ENCODE data around the gene C2CD5. TPM values are rescaled to one million over a fixed set of nuclear protein-coding genes. Genes with fewer than 3 reads are reported as not detected.

C2CD5 gene
- total RNA-seq, 1 donor from 2014 or later = 115 TPM

DNA sequence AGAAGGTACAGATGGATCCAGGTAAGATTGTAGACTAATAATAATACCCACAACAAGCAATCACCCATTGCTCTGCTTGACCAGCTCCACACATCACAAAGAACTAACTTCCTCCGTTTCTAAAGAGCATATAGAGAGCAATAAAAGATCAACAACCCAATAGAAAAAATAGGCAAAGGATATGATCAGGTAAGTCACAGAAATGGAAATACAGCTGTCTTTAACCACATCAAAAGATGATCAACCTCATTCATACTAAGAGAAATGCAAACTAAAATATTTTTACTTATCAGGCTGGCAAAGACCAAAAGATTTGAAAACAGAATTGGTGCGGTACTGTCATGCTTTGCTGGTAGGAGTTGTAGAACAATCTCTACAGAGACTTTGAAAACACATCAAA, 8.9 kb downstream of the C2CD5 start:
- peaks cover 12% of the 10 kb centered on the region for H3K9me3 Mint-ChIP-seq (ENCODE audit: low read depth)
- peaks cover 9% of the 10 kb centered on the region for H3K4me1 Mint-ChIP-seq (ENCODE audit: low read depth)
- TF ChIP-seq, protein P1, sequence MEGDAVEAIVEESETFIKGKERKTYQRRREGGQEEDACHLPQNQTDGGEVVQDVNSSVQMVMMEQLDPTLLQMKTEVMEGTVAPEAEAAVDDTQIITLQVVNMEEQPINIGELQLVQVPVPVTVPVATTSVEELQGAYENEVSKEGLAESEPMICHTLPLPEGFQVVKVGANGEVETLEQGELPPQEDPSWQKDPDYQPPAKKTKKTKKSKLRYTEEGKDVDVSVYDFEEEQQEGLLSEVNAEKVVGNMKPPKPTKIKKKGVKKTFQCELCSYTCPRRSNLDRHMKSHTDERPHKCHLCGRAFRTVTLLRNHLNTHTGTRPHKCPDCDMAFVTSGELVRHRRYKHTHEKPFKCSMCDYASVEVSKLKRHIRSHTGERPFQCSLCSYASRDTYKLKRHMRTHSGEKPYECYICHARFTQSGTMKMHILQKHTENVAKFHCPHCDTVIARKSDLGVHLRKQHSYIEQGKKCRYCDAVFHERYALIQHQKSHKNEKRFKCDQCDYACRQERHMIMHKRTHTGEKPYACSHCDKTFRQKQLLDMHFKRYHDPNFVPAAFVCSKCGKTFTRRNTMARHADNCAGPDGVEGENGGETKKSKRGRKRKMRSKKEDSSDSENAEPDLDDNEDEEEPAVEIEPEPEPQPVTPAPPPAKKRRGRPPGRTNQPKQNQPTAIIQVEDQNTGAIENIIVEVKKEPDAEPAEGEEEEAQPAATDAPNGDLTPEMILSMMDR (IDR thresholded peaks at IDR 0.05; ENCODE audit: unreplicated experiment) = no peak
- no peak overlapping the region for H3K27ac Mint-ChIP-seq
- no peaks in the 10 kb centered on the region for H3K27me3 Mint-ChIP-seq
- H3K36me3 Mint-ChIP-seq (ENCODE audit: insufficient read depth) = peaks cover 44% of the 10 kb centered on the region
- DNase-seq (ENCODE audit: low spot score, unreplicated experiment) = no peak
- H3K4me3 Mint-ChIP-seq (ENCODE audit: low read depth) = no peak overlapping the region

- DNase-seq (ENCODE audit: low spot score, unreplicated experiment) = no peak
- H3K4me1 Mint-ChIP-seq (ENCODE audit: low read depth) = peaks cover 9% of the 10 kb centered on the region
- TF ChIP-seq, protein P1 (IDR thresholded peaks at IDR 0.05; ENCODE audit: unreplicated experiment) = no peak
- H3K27me3 Mint-ChIP-seq = no peaks in the 10 kb centered on the region
- H3K4me3 Mint-ChIP-seq (ENCODE audit: low read depth) = no peak overlapping the region
- peaks cover 12% of the 10 kb centered on the region for H3K9me3 Mint-ChIP-seq (ENCODE audit: low read depth)
- H3K27ac Mint-ChIP-seq = no peak overlapping the region
- H3K36me3 Mint-ChIP-seq (ENCODE audit: insufficient read depth) = peaks cover 42% of the 10 kb centered on the region
Measured at GRCh38 chr12:22535038-22535437, 9.3 kb downstream of the C2CD5 start.

GRCh38 chr12:22533155-22533554, 11.2 kb downstream of the C2CD5 start:
- TF ChIP-seq, protein P1 (IDR thresholded peaks at IDR 0.05; ENCODE audit: unreplicated experiment) = no peak

DNA sequence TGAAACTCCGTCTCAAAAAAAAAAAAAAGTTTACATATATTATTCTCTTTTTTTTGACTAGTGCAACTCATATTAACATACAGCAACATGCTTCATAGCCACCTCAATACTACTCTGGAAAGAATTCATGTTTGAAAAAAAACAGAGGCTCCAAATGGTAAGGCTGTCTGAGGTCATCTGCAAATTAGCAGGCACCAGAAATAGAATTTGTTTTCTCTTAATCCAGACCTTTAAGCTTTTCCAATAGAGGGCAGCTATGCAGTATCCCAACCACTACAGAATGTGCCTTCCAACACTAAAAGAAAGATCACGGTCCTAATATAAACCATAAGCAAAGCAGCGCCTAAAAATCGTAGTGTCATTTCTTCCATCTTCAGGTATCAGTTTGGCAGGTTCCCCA, 12.0 kb downstream of the C2CD5 start:
- TF ChIP-seq, protein P1 (IDR thresholded peaks at IDR 0.05; ENCODE audit: unreplicated experiment) = no peak
- Mint-ChIP-seq H3K4me1 (ENCODE audit: low read depth) (peaks cover 4% of the 10 kb centered on the region), H3K27ac (no peak overlapping the region), H3K27me3 (no peaks in the 10 kb centered on the region), H3K9me3 (ENCODE audit: low read depth) (peaks cover 12% of the 10 kb centered on the region), H3K36me3 (ENCODE audit: insufficient read depth) (peaks cover 36% of the 10 kb centered on the region), H3K4me3 (ENCODE audit: low read depth) (no peak overlapping the region)
- no peak for DNase-seq (ENCODE audit: low spot score, unreplicated experiment)

More at GRCh38 chr12:22533155-22533554, 11.2 kb downstream of the C2CD5 start:
- no peak for DNase-seq (ENCODE audit: low spot score, unreplicated experiment)
- Mint-ChIP-seq H3K9me3 (ENCODE audit: low read depth) (peaks cover 12% of the 10 kb centered on the region), H3K4me3 (ENCODE audit: low read depth) (no peak overlapping the region), H3K4me1 (ENCODE audit: low read depth) (peaks cover 6% of the 10 kb centered on the region), H3K27ac (peak overlapping the region; percentile 26), H3K27me3 (no peaks in the 10 kb centered on the region), H3K36me3 (ENCODE audit: insufficient read depth) (peaks cover 35% of the 10 kb centered on the region)

DNA sequence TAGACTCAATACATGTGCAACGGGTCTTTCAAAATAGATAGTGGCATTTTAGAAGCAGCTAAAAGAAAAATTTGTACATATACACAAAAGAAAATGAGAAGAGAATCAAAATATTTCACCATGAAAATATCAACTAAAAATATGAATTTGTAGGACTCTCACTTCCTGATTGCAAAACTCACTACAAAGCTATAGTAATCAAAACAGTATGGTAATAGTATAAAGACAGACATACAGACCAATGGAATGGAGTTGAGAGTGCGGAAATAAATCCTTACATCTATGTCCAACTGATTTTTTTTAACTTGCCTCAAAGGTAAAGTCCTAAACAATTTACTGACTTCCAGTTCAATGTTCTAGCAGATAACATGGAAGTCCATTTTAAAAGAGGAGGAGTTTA, 13.1 kb downstream of the C2CD5 start:
- TF ChIP-seq, protein P1 (IDR thresholded peaks at IDR 0.05; ENCODE audit: unreplicated experiment) = no peak
- DNase-seq (ENCODE audit: low spot score, unreplicated experiment) = no peak
- H3K9me3 Mint-ChIP-seq (ENCODE audit: low read depth) = peaks cover 12% of the 10 kb centered on the region
- H3K4me1 Mint-ChIP-seq (ENCODE audit: low read depth) = peaks cover 4% of the 10 kb centered on the region
- no peaks in the 10 kb centered on the region for H3K27me3 Mint-ChIP-seq
- H3K36me3 Mint-ChIP-seq (ENCODE audit: insufficient read depth) = peaks cover 34% of the 10 kb centered on the region
- H3K4me3 Mint-ChIP-seq (ENCODE audit: low read depth) = no peak overlapping the region
- no peak overlapping the region for H3K27ac Mint-ChIP-seq

All from progenitor cell of endocrine pancreas (in vitro differentiated cells).